ENCODE measurements around the gene OR2J2. TPM values are rescaled to one million over a fixed set of nuclear protein-coding genes. Genes with fewer than 3 reads are reported as not detected.

Gene OR2J2
- total and polyA plus RNA-seq, 2 donors (not counting 3 experiments of a cell fraction or from before 2014, with no cell fraction given) = not detected

GRCh38 chr6:29200767-29201662 lies 30.3 kb downstream of the OR2J2 start:
- TF ChIP-seq JUN (IDR thresholded peaks at IDR 0.05; ENCODE audit: borderline replicate concordance, insufficient read depth, insufficient read length, low read depth) (no peak), MAX (IDR thresholded peaks at IDR 0.05; ENCODE audit: insufficient read depth, insufficient read length) (no peak), FOS (IDR thresholded peaks at IDR 0.05; ENCODE audit: borderline replicate concordance, insufficient read depth, low read length) (no peak)
- no peak overlapping the region for H2AFZ ChIP-seq (ENCODE audit: low read depth, low read length)
- no peak overlapping the region for H3K27ac ChIP-seq (ENCODE audit: insufficient read depth, low read depth, low read length)
- H3K27me3 ChIP-seq (ENCODE audit: control insufficient read depth in 2 of 2, insufficient read depth in 2 of 2, low read length in 2 of 2) = no peaks in the 10 kb centered on the region
- intact Hi-C loops (cut with micrococcal nuclease) = no loop called here
- H3K9me3 ChIP-seq (replicated peaks; ENCODE audit: control insufficient read depth, insufficient read depth, low read length) = no peaks in the 10 kb centered on the region
- POLR2A ChIA-PET = no interaction called here
- H4K20me1 ChIP-seq (replicated peaks; ENCODE audit: control insufficient read depth, extremely low read depth, insufficient read depth, low read length) = no peaks in the 10 kb centered on the region
- dilution Hi-C loops (cut with MboI; ENCODE audit: extremely low pct_ligation_motif_present, low sequenced_read_pairs) = no loop called here
- DNase-seq (ENCODE audit: low read depth, low spot score) (no peak), FAIRE-seq (no peak)
- H3K4me2 ChIP-seq (ENCODE audit: insufficient read depth, low read length) = no peak overlapping the region
- BruUV-seq (replicated peaks) = no TSS peak
- H3K4me1 ChIP-seq (ENCODE audit: control insufficient read depth, extremely low read depth, insufficient read depth, low read length) = no peaks in the 10 kb centered on the region
- no peak overlapping the region for H3K9ac ChIP-seq (replicated peaks; ENCODE audit: extremely low read depth, insufficient read depth, low read length)
- H3K4me3 ChIP-seq (replicated peaks in 1 of 3; ENCODE audit: insufficient read depth in 1 of 3, low read depth in 1 of 3, low read length in 3 of 3) = no peak overlapping the region
- H3K79me2 ChIP-seq (ENCODE audit: control insufficient read depth, insufficient read depth, low read length) = no peaks in the 10 kb centered on the region
- CTCF ChIA-PET = no interaction called here
- no peaks in the 10 kb centered on the region for H3K9me1 ChIP-seq (replicated peaks; ENCODE audit: control insufficient read depth, extremely low read depth, insufficient read depth, low read length)
- H3K36me3 ChIP-seq (ENCODE audit: control insufficient read depth in 2 of 2, extremely low read depth in 1 of 2, insufficient read depth in 2 of 2, low read length in 2 of 2) = no peaks in the 10 kb centered on the region

- Histone ChIP-seq H3K9me1 (replicated peaks; ENCODE audit: control insufficient read depth, extremely low read depth, insufficient read depth, low read length) (no peaks in the 10 kb centered on the region), H3K9ac (replicated peaks; ENCODE audit: extremely low read depth, insufficient read depth, low read length) (no peak overlapping the region), H3K9me3 (replicated peaks; ENCODE audit: control insufficient read depth, insufficient read depth, low read length) (no peaks in the 10 kb centered on the region), H3K36me3 (ENCODE audit: control insufficient read depth in 2 of 2, extremely low read depth in 1 of 2, insufficient read depth in 2 of 2, low read length in 2 of 2) (no peaks in the 10 kb centered on the region), H3K27ac (ENCODE audit: insufficient read depth, low read depth, low read length) (no peak overlapping the region), H4K20me1 (replicated peaks; ENCODE audit: control insufficient read depth, extremely low read depth, insufficient read depth, low read length) (no peaks in the 10 kb centered on the region), H3K4me1 (ENCODE audit: control insufficient read depth, extremely low read depth, insufficient read depth, low read length) (no peaks in the 10 kb centered on the region), H3K79me2 (ENCODE audit: control insufficient read depth, insufficient read depth, low read length) (no peaks in the 10 kb centered on the region), H2AFZ (ENCODE audit: low read depth, low read length) (no peak overlapping the region), H3K4me2 (ENCODE audit: insufficient read depth, low read length) (no peak overlapping the region), H3K4me3 (replicated peaks in 1 of 3; ENCODE audit: insufficient read depth in 1 of 3, low read depth in 1 of 3, low read length in 3 of 3) (no peak overlapping the region), H3K27me3 (ENCODE audit: control insufficient read depth in 2 of 2, insufficient read depth in 2 of 2, low read length in 2 of 2) (no peaks in the 10 kb centered on the region)
- TF ChIP-seq POLR2AphosphoS5 (IDR thresholded peaks at IDR 0.05; ENCODE audit: insufficient read depth, low read depth, low read length) = no peak
- TF ChIP-seq JUN (IDR thresholded peaks at IDR 0.05; ENCODE audit: borderline replicate concordance, insufficient read depth, insufficient read length, low read depth) = no peak
- TF ChIP-seq EZH2 (IDR thresholded peaks at IDR 0.05; ENCODE audit: borderline replicate concordance, low read depth, low read length, severe bottlenecking) = no peak
- TF ChIP-seq GATA2 (IDR thresholded peaks at IDR 0.05; ENCODE audit: insufficient read depth, insufficient read length, low read depth, low read length) = no peak
- TF ChIP-seq MAX (IDR thresholded peaks at IDR 0.05; ENCODE audit: insufficient read depth, insufficient read length) = no peak
- TF ChIP-seq POLR2A (IDR thresholded peaks at IDR 0.05; ENCODE audit: low read depth, low read length) = no peak
- TF ChIP-seq, protein P1, sequence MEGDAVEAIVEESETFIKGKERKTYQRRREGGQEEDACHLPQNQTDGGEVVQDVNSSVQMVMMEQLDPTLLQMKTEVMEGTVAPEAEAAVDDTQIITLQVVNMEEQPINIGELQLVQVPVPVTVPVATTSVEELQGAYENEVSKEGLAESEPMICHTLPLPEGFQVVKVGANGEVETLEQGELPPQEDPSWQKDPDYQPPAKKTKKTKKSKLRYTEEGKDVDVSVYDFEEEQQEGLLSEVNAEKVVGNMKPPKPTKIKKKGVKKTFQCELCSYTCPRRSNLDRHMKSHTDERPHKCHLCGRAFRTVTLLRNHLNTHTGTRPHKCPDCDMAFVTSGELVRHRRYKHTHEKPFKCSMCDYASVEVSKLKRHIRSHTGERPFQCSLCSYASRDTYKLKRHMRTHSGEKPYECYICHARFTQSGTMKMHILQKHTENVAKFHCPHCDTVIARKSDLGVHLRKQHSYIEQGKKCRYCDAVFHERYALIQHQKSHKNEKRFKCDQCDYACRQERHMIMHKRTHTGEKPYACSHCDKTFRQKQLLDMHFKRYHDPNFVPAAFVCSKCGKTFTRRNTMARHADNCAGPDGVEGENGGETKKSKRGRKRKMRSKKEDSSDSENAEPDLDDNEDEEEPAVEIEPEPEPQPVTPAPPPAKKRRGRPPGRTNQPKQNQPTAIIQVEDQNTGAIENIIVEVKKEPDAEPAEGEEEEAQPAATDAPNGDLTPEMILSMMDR (IDR thresholded peaks at IDR 0.05; ENCODE audit: extremely low read depth in 1 of 2, insufficient read depth in 1 of 2, low read depth in 1 of 2, low read length in 2 of 2) = no peak
- TF ChIP-seq FOS (IDR thresholded peaks at IDR 0.05; ENCODE audit: borderline replicate concordance, insufficient read depth, low read length) = no peak
- no peak for TF ChIP-seq MYC (IDR thresholded peaks at IDR 0.05; ENCODE audit: low read depth, low read length)
- BruUV-seq (replicated peaks) = no TSS peak
- dilution Hi-C loops (cut with MboI; ENCODE audit: extremely low pct_ligation_motif_present, low sequenced_read_pairs) = no loop called here
- DNase-seq (ENCODE audit: low read depth, low spot score) (no peak), FAIRE-seq (no peak)
- intact Hi-C loops (cut with micrococcal nuclease) = no loop called here
- POLR2A ChIA-PET = no interaction called here
- CTCF ChIA-PET = no interaction called here
Measured at GRCh38 chr6:29201966-29202365, 31.3 kb downstream of the OR2J2 start.
